ENCODE results near the gene ALK.

The ALK gene

DNA sequence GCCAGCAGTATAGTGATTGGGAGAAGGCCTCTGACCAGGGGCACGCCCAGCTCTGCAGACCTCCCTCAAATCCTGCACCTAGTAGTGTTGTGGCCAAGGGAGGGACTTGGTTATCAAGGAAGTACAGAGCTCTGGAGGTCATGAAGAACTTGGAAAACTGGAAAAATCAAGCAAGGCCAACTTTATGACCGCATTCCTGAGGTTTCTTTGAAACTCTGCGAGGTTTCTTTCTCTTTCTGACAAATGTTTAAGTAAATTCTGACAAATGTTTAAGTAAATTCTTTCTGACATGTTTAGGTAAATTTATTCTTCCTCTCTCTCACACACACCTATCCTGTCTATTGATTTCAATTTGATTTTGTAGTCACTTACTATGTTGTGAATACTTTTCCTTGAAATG, 775.2 kb downstream of the ALK start:
- no peak for DNase-seq (ENCODE audit: low read depth)
- no peak overlapping the region for H3K4me3 ChIP-seq (ENCODE audit: low read depth, low read length)
- TF ChIP-seq, protein P1, sequence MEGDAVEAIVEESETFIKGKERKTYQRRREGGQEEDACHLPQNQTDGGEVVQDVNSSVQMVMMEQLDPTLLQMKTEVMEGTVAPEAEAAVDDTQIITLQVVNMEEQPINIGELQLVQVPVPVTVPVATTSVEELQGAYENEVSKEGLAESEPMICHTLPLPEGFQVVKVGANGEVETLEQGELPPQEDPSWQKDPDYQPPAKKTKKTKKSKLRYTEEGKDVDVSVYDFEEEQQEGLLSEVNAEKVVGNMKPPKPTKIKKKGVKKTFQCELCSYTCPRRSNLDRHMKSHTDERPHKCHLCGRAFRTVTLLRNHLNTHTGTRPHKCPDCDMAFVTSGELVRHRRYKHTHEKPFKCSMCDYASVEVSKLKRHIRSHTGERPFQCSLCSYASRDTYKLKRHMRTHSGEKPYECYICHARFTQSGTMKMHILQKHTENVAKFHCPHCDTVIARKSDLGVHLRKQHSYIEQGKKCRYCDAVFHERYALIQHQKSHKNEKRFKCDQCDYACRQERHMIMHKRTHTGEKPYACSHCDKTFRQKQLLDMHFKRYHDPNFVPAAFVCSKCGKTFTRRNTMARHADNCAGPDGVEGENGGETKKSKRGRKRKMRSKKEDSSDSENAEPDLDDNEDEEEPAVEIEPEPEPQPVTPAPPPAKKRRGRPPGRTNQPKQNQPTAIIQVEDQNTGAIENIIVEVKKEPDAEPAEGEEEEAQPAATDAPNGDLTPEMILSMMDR (IDR thresholded peaks at IDR 0.05; ENCODE audit: control insufficient read depth, extremely low read depth, insufficient read depth), result no peak

DNA sequence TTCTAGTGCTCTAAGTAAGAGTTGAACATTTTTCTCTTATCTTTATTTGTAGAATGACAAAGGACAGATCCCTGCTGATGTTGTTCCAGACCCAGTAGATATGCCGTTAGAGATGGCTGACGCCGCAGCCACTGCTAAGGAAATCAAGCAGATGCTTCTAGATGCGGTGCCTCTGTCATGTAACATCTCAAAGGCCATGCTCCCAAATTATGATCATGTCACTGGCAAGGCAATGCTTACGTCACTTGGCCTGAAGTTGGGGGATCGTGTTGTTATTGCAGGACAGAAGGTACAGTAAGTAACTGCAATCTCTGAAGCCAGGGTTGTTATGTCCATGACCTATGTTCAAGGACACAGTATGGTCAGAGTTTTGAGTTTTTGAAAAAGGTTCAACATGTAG, 777.7 kb downstream of the ALK start:
- no peak for DNase-seq (ENCODE audit: low read depth)
- TF ChIP-seq, protein P1 (IDR thresholded peaks at IDR 0.05; ENCODE audit: control insufficient read depth, extremely low read depth, insufficient read depth), result no peak
- no peak overlapping the region for H3K4me3 ChIP-seq (ENCODE audit: low read depth, low read length)
